HUES6 (cell line): ENCODE data around the gene RORB.

Experiments
- H3K27ac ChIP-seq: 2 replicates; pipeline ENCODE4 v1.7.0; 2013; ENCODE audit warnings: low read depth, mild to moderate bottlenecking, low read length, inconsistent platforms
- H3K27me3 ChIP-seq: 2 replicates; pipeline ENCODE4 v1.6.1; 2013; ENCODE audit warnings: low read length; ENCODE audit not compliant: control insufficient read depth, insufficient read depth
- H3K36me3 ChIP-seq: 2 replicates; pipeline ENCODE4 v1.6.1; 2013; ENCODE audit warnings: low read length; ENCODE audit not compliant: control insufficient read depth, insufficient read depth
- H3K4me1 ChIP-seq: 2 replicates; pipeline ENCODE4 v1.6.1; 2013; ENCODE audit warnings: low read length; ENCODE audit not compliant: control insufficient read depth, insufficient read depth
- H3K4me3 ChIP-seq: 2 replicates; pipeline ENCODE4 v1.5.1; 2013; ENCODE audit warnings: low read depth, low read length
- H3K9ac ChIP-seq: one replicate; pipeline ENCODE4 v1.6.1; 2013; ENCODE audit warnings: mild to moderate bottlenecking, low read length
- H3K9me3 ChIP-seq: 2 replicates; pipeline ENCODE4 v1.6.1; 2013; ENCODE audit warnings: low read depth, low read length; ENCODE audit not compliant: control insufficient read depth, insufficient read depth

The RORB gene

DNA sequence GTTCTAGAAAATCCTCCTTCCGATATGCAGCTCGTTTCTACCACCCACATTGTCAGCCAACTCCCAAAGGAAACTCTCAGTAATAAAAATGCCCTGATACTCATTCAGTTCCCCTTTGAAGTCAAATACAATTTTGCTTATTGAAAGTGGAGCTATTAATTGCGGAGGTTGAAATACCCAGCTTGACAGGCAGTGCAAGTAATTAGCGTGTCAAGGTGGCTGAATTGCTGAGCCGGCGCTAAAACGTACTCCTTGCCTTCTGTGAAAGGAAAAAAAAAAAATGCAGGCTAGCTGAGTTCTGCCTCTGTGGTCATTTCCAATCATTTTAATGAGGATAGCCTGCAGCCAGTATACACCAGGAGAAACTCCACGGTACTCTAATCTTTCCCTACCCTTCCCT lies 165.5 kb downstream of the RORB start:
- H3K4me1 ChIP-seq: no peaks in the 10 kb centered on the region
- H3K27me3 ChIP-seq: no peaks in the 10 kb centered on the region
- H3K9ac ChIP-seq: no peak overlapping the region
- no peak overlapping the region for H3K4me3 ChIP-seq
- no peaks in the 10 kb centered on the region for H3K9me3 ChIP-seq
- H3K27ac ChIP-seq: no peak overlapping the region
- H3K36me3 ChIP-seq: no peaks in the 10 kb centered on the region

DNA sequence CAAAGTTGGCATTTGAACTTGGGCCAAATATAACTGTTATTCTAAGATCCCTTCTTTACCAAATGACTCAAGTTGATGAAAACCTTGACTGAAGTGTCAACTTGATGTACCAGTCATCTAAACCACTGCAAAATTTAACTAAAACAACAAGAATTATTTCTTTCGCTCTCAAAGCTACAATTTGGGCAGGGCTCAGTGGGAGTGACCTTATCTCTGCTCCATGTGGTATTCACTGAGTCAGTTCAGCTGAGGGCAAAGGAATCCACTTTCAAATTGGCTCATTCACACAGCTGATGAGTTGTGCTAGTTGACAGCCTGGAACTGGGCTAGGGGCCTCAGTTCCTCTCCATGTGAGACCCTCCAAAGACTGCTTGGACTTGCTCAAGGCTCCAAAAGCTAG lies 166.3 kb downstream of the RORB start:
- Histone ChIP-seq H3K36me3 (no peaks in the 10 kb centered on the region), H3K9ac (no peak overlapping the region), H3K27me3 (no peaks in the 10 kb centered on the region), H3K9me3 (no peaks in the 10 kb centered on the region), H3K4me1 (no peaks in the 10 kb centered on the region), H3K4me3 (no peak overlapping the region), H3K27ac (no peak overlapping the region)

DNA sequence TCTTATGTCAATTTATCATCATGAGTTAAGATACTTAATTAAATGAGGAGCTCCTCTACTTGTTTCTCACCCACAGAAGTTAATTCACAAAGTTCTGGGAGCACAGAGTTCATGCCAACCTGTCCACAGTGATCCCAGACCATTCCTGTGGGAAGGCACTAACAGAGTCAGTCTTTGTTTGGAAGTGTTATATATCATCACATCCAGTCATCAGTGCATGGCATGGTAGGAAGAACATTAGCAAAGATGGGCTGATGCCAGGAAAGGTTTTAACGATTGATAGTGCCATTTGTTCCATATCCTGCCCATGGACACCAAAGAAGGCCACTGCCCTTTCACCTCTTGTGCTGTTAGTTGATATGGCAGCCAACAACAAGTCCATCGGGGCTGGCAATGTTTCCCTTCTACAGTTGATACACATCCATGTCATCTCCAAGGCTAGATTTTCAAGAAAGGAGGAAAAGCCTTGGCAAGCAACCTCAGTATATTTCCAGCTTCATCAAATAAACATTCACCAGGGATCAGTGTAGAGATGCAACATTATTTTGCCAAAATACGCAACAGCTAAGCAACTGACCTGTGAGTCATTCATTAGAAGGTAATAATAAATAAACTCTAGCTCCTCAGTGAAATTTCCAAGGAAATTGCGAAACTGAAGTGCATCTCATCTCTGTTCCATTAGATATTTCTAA lies 169.6 kb downstream of the RORB start:
- H3K27ac ChIP-seq: no peak overlapping the region
- H3K9me3 ChIP-seq: no peaks in the 10 kb centered on the region
- no peaks in the 10 kb centered on the region for H3K27me3 ChIP-seq
- no peaks in the 10 kb centered on the region for H3K36me3 ChIP-seq
- H3K4me3 ChIP-seq: no peak overlapping the region
- no peak overlapping the region for H3K9ac ChIP-seq
- no peaks in the 10 kb centered on the region for H3K4me1 ChIP-seq

DNA sequence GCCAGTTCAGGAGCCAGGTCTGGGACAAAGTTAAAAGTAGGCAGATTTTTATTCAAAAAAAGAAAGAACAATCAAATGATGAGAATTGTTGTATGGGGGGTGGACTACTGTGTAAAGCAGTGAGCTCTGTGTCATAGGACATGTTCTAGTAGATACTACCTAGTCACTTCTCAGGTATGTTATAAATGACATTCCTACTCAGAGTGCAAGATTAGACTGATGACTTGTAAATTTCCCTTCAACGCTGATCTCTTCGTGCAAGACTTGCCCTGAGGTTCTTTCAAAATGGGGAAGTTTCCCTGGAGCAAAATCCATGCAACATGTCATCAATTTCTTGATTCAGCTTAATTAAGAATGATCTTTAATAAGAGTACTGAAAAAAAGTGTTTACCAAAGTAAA lies 175.1 kb downstream of the RORB start:
- no peak overlapping the region for H3K4me3 ChIP-seq
- no peak overlapping the region for H3K27ac ChIP-seq
- H3K9me3 ChIP-seq: no peaks in the 10 kb centered on the region

DNA sequence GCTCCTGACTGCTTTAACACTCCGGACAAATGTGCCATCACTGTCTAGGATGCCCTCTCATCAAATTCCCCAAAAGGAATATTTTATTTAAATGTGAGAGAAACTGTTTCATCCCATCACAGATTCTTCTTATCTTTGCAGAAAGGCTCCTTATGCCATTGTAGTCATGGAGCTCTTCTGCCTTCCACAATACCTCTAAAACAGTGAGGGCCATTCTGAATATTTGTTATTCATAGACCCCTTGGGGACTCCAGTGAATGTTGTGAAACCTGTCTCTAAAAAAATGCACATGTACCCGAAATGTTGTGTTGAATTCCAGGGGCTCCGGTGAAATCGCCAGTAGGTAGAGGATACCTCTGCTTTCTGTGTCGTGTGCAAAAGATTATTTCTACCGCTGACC lies 176.9 kb downstream of the RORB start:
- H3K9ac ChIP-seq: no peak overlapping the region
- H3K4me1 ChIP-seq: peaks cover 7% of the 10 kb centered on the region
- no peaks in the 10 kb centered on the region for H3K27me3 ChIP-seq
- no peak overlapping the region for H3K4me3 ChIP-seq
- no peaks in the 10 kb centered on the region for H3K36me3 ChIP-seq
- no peak overlapping the region for H3K27ac ChIP-seq
- H3K9me3 ChIP-seq: no peaks in the 10 kb centered on the region

More for the DNA sequence above, 175.1 kb downstream of the RORB start:
- H3K4me1 ChIP-seq: peaks cover 7% of the 10 kb centered on the region
- H3K9ac ChIP-seq: no peak overlapping the region
- no peaks in the 10 kb centered on the region for H3K27me3 ChIP-seq
- no peaks in the 10 kb centered on the region for H3K36me3 ChIP-seq

DNA sequence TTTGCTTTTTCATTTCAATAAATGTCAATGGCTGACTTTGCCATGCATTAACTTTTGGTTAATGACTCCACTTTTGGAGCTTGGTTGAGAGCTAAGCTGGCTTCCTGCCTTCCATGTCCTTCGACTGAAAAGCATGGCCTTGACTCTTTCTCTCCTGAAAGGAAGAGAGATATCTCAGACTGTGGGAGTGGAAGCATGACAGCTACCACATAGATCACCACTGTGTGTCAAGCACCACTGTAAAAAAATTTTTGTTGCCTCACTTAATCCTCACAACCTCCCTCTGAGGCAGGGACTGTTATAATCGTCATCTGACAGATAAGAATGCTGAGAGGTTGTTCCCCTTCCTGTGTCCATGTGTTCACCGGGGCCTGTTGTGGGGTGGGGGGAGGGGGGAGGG lies 184.8 kb downstream of the RORB start:
- no peaks in the 10 kb centered on the region for H3K27me3 ChIP-seq
- no peaks in the 10 kb centered on the region for H3K36me3 ChIP-seq
- H3K4me3 ChIP-seq: no peak overlapping the region
- no peaks in the 10 kb centered on the region for H3K9me3 ChIP-seq
- H3K4me1 ChIP-seq: no peaks in the 10 kb centered on the region
- H3K27ac ChIP-seq: no peak overlapping the region
- H3K9ac ChIP-seq: no peak overlapping the region

DNA sequence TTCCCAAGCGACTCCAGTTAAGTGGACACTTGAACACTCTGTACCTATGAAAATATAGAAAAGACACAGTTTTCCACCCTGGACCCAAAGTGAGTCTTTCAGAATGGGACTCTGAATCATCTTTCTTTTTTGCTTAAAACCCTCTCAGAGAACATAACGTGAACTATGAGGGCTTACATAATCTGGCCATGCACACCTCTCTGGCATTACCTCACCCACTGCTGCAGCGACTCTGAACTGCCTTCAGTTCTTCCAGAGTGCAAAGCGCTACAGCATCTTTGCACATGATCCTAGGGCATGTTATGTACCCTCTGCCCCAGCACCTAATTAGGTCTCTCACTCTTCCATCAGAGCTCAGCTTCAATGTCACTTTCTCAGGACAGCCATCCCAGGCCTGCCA lies 186.2 kb downstream of the RORB start:
- H3K27ac ChIP-seq: no peak overlapping the region
- no peaks in the 10 kb centered on the region for H3K9me3 ChIP-seq
- no peaks in the 10 kb centered on the region for H3K4me1 ChIP-seq
- no peak overlapping the region for H3K9ac ChIP-seq
- no peaks in the 10 kb centered on the region for H3K36me3 ChIP-seq
- no peak overlapping the region for H3K4me3 ChIP-seq
- no peaks in the 10 kb centered on the region for H3K27me3 ChIP-seq

DNA sequence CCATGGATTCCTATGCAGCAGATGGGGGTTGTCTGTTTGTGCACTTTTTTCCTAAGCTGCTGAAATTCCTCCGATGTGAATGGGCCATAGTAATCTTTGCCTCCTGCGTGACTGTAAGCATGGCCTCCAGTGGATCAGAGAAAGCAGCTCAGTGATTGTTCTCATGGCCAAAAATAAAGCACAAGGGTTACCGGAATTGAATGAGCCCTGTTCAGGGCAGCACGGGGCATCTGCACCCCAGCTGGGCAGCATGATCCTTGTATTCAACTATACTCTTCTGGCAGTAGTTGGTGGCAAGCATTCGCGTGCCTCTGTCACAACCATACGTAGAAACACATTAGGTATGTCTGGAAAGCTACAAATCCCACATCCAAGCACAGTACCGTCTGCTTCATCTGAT lies 193.9 kb downstream of the RORB start:
- no peak overlapping the region for H3K9ac ChIP-seq

DNA sequence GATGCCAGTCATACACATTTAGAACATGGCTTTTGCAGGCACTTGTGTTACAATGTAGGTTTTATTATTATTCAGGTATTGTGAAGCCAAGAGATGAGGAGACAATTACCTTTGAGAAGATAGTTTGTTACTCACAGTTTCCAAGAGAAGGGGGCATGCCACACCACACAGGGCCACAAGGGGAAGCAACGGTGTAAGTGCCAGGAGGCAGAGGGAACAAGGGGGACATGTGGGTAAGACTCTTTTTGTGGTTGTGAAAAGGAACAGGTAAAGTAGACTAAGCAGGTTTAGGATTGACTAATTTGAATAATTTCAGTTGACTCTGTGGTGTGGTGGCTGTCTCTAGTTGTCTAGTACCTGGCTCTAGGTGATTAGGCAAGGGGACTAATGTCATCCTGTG lies 199.4 kb downstream of the RORB start:
- Histone ChIP-seq H3K9ac (no peak overlapping the region), H3K36me3 (no peaks in the 10 kb centered on the region), H3K4me3 (no peak overlapping the region), H3K27me3 (no peaks in the 10 kb centered on the region), H3K27ac (no peak overlapping the region), H3K9me3 (no peaks in the 10 kb centered on the region), H3K4me1 (no peaks in the 10 kb centered on the region)

More for the DNA sequence above, 193.9 kb downstream of the RORB start:
- Histone ChIP-seq H3K27me3 (no peaks in the 10 kb centered on the region), H3K36me3 (no peaks in the 10 kb centered on the region), H3K4me3 (no peak overlapping the region), H3K4me1 (no peaks in the 10 kb centered on the region), H3K9me3 (no peaks in the 10 kb centered on the region), H3K27ac (no peak overlapping the region)

DNA sequence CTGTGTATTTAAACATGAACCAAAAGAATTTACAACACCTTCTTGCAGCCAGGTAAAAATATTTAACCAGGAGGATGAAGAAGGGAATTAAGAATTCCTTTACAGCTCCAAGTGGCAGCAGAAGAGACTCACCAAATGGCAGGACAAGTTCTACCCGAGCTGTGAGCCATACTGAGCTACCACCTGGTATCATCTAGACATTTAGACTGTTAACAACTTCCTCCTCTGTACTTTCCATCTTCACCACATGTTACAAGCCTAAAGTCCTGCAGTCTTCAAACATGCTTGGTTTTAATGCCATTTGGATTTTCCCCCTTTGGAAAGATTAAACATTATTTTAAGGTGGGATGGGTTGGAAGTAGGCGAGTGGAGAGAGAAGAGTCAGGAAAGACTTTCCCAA lies 200.4 kb downstream of the RORB start:
- no peak overlapping the region for H3K4me3 ChIP-seq
- H3K9me3 ChIP-seq: no peaks in the 10 kb centered on the region
- no peaks in the 10 kb centered on the region for H3K27me3 ChIP-seq
- H3K27ac ChIP-seq: no peak overlapping the region
- H3K4me1 ChIP-seq: no peaks in the 10 kb centered on the region
- H3K36me3 ChIP-seq: no peaks in the 10 kb centered on the region
- H3K9ac ChIP-seq: no peak overlapping the region

DNA sequence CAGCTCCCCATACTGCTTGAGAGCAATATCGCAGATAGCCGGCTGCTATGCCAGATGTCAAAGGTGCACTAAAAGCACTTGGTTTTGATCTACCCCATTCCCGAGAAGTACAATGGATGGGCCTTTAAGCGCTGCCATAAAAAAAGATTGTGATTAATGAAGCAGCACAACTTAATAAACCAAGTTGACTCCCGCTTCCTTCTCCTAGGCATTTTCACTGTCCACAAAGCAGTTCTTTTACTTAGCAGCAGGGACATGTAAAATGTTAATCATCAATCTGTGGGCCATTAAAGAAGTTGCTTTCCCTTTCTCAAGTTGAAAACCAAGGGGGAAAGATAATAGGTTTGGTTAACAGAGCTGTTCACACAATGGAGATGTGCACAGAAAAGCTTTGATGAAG lies 214.2 kb downstream of the RORB start:
- Histone ChIP-seq H3K9ac (no peak overlapping the region), H3K27me3 (no peaks in the 10 kb centered on the region), H3K27ac (no peak overlapping the region), H3K4me1 (no peaks in the 10 kb centered on the region), H3K36me3 (no peaks in the 10 kb centered on the region), H3K9me3 (no peaks in the 10 kb centered on the region), H3K4me3 (no peak overlapping the region)

DNA sequence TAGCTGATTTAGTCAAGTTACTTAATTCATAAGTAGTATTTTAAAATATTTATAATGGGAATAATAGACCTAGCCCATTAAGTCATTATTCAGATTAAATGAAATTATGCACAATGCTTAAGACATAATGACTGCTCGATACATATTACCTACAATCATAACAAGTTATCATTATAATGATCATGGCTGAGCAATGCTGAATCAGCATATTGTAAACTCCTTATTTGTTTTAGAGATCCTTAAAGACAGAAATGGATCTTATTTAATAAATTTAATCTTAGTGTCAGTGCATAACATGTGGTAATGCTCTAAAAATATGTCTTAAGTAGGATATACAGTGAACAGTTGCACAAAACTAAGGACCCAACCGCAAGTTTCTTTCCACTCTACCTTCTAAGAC lies 221.6 kb downstream of the RORB start:
- no peaks in the 10 kb centered on the region for H3K27me3 ChIP-seq
- H3K27ac ChIP-seq: no peak overlapping the region
- H3K4me1 ChIP-seq: no peaks in the 10 kb centered on the region
- no peak overlapping the region for H3K4me3 ChIP-seq
- H3K9me3 ChIP-seq: no peaks in the 10 kb centered on the region
- no peak overlapping the region for H3K9ac ChIP-seq
- H3K36me3 ChIP-seq: no peaks in the 10 kb centered on the region
